Mucosa of descending colon (tissue), 3 donors: Measurements from ENCODE around the gene FBXO21. TPM values are rescaled to one million over a fixed set of nuclear protein-coding genes. Genes with fewer than 3 reads are reported as not detected.

Experiments
- ATAC-seq: fragments of 200-7000 bp; cut with Tn5 transposase; one replicate; pipeline ENCODE4 v1.9.1; 2020; ENCODE audit warnings: mild to moderate bottlenecking, moderate library complexity
- DNase-seq, 3 donors: peaks; one replicate each; pipeline ENCODE4 v3.0.0-alpha.2; 2020
- H3K36me3 ChIP-seq: fragments of 200-600 bp; one replicate; pipeline ENCODE4 v1.8.0; 2021; ENCODE audit warnings: low read depth, mild to moderate bottlenecking
- H3K4me1 ChIP-seq: fragments of 200-600 bp; one replicate; pipeline ENCODE4 v1.8.0; 2021; ENCODE audit warnings: low read depth, mild to moderate bottlenecking
- H3K4me3 ChIP-seq: fragments of 200-600 bp; one replicate; pipeline ENCODE4 v1.8.0; 2021; ENCODE audit warnings: mild to moderate bottlenecking
- H3K9me3 ChIP-seq: fragments of 200-600 bp; one replicate; pipeline ENCODE4 v1.8.0; 2021; ENCODE audit warnings: mild to moderate bottlenecking
- CTCF ChIP-seq: fragments of 200-600 bp; IDR thresholded peaks from one replicate; pipeline ENCODE4 v1.8.0; 2022; ENCODE audit warnings: antibody characterized with exemption, mild to moderate bottlenecking
- intact Hi-C, 2 donors: fragments of 100-400 bp; cut with DNase I in 1 of 2; cut with micrococcal nuclease in 1 of 2; formaldehyde crosslinking; loops; one replicate each; pipeline versions ENCODE4 v1.11.0 to v1.11.1; 2022; cut with DNase I, micrococcal nuclease
- total RNA-seq, 3 donors: library from RNA; stranded (reverse); fragmentation: NEBNext Ultra II Directional in 2 of 3; extraction: Animal tissue kit (Norgen Biotek cat#: 25700) in 2 of 3; gene quantifications; one replicate each; pipeline versions ENCODE4 v1.2.1 to v1.2.4, GENCODE V29; 2021 to 2023
- donor health status: DM: no; HTN: no; CAD: no; lungs with moderate emphysema.
- donor health status: DM: no; HTN: no; CAD: no.
- donor health status: DM: no; HTN: yes; CAD: no.

Gene FBXO21
- total RNA-seq, 3 donors from 2014 or later: 14.7 to 44.6 (median 30.7) TPM

- DNase-seq (no peak), ATAC-seq (no peak)
- no peak overlapping the region for H3K4me3 ChIP-seq
- H3K36me3 ChIP-seq: no peaks in the 10 kb centered on the region
- no peaks in the 10 kb centered on the region for H3K4me1 ChIP-seq
- peaks cover 5% of the 10 kb centered on the region for H3K9me3 ChIP-seq
- intact Hi-C loops: no loop called here
- no peak for TF ChIP-seq CTCF
Observed at GRCh38 chr12:117180758-117181467, 9.4 kb downstream of the FBXO21 start.

GRCh38 chr12:117178745-117179144 lies 11.5 kb downstream of the FBXO21 start:
- no peaks in the 10 kb centered on the region for H3K4me1 ChIP-seq
- H3K36me3 ChIP-seq: no peaks in the 10 kb centered on the region
- no peak for TF ChIP-seq CTCF
- intact Hi-C loops: no loop called here
- no peak overlapping the region for H3K4me3 ChIP-seq
- DNase-seq (no peak), ATAC-seq (no peak)
- H3K9me3 ChIP-seq: peaks cover 5% of the 10 kb centered on the region

- no peak overlapping the region for H3K4me3 ChIP-seq
- no peaks in the 10 kb centered on the region for H3K36me3 ChIP-seq
- intact Hi-C loops: no loop called here
- DNase-seq: no peak
- H3K9me3 ChIP-seq: peaks cover 5% of the 10 kb centered on the region
- no peak for ATAC-seq
- H3K4me1 ChIP-seq: no peaks in the 10 kb centered on the region
- no peak for TF ChIP-seq CTCF
Observed at GRCh38 chr12:117178301-117178700, 12.0 kb downstream of the FBXO21 start.

- no peak for DNase-seq
- ATAC-seq: no peak
- Histone ChIP-seq H3K4me1 (no peaks in the 10 kb centered on the region), H3K36me3 (no peaks in the 10 kb centered on the region), H3K4me3 (no peak overlapping the region), H3K9me3 (no peaks in the 10 kb centered on the region)
- TF ChIP-seq CTCF: no peak
- intact Hi-C loops: no loop called here
Observed at GRCh38 chr12:117172168-117172567, 18.1 kb downstream of the FBXO21 start.

- Histone ChIP-seq H3K9me3 (no peaks in the 10 kb centered on the region), H3K4me3 (no peak overlapping the region), H3K36me3 (no peaks in the 10 kb centered on the region), H3K4me1 (no peaks in the 10 kb centered on the region)
- intact Hi-C loops: no loop called here
- DNase-seq (no peak), ATAC-seq (no peak)
- no peak for TF ChIP-seq CTCF
Observed at GRCh38 chr12:117171499-117172162, 18.6 kb downstream of the FBXO21 start.
